ENCODE results near the gene YWHAB. TPM values are rescaled to one million over a fixed set of nuclear protein-coding genes. Genes with fewer than 3 reads are reported as not detected.

YWHAB gene
- total RNA-seq (100 to 1,000 TPM; 147 to 237 (median 210) TPM), polyA plus RNA-seq (100 to 1,000 TPM in 1 of 3 donors, 10 to 100 TPM in 2; 85.8 to 107 (median 96.7) TPM)
- long read RNA-seq, donor 1, transcript YWHAB-201 (6 exons, 3,049 nt) = major isoform, 78 of 144 reads
- long read RNA-seq, donor 1, transcript YWHAB-202 (7 exons, 3,109 nt) = minor isoform, 16 of 144 reads
- long read RNA-seq, donor 1, partial matches to known transcripts = 47 of 144 reads
- long read RNA-seq, donor 1, other reads (novel, unspliced or antisense) = 0 of 144 reads
- long read RNA-seq, donor 2, transcript YWHAB-202 (7 exons, 3,109 nt) = minor isoform, 10 of 314 reads
- long read RNA-seq, donor 2, transcript YWHAB-201 (6 exons, 3,049 nt) = major isoform, 85 of 314 reads
- long read RNA-seq, donor 2, partial matches to known transcripts = 219 of 314 reads
- long read RNA-seq, donor 2, other reads (novel, unspliced or antisense) = 0 of 314 reads

GRCh38 chr20:44885392-44886265 lies at the start of gene YWHAB:
Gene YWHAB (plus strand): TSS chr20:44885705. CDS start chr20:44901534, 15,829 bp downstream.
- Histone ChIP-seq H3K36me3 (peaks cover 0 to 15% (median 0%) of the 10 kb centered on the region in 6 donors), H3K4me3 (peak within 1 kb of the TSS; percentile 75 to 99 (median 80)), H3K27me3 (replicated peaks in 1 of 7) (no peaks in the 10 kb centered on the region), H3K4me1 (peaks cover 41 to 62% (median 54%) of the 10 kb centered on the region in 6 donors), H3K27ac (peak within 1 kb of the TSS; percentile 96 to 100 (median 99)), H3K9me3 (no peaks in the 10 kb centered on the region)
- WGBS, 5 donors = 0 to 1% (median 1%) methylated on average over 46 to 88 of the region's 88 CpGs
- peak; percentile 99 for DNase-seq
- intact Hi-C loops (cut with DNase I; ENCODE audit: low total_unique reads) = no loop called here
- TF ChIP-seq POLR2AphosphoS5 (IDR thresholded peaks at IDR 0.05) = peak; percentile 94 to 98 (median 95)
- TF ChIP-seq POLR2A (IDR thresholded peaks at IDR 0.05) = peak; percentile 19 to 55 (median 43)
- TF ChIP-seq, protein P1, sequence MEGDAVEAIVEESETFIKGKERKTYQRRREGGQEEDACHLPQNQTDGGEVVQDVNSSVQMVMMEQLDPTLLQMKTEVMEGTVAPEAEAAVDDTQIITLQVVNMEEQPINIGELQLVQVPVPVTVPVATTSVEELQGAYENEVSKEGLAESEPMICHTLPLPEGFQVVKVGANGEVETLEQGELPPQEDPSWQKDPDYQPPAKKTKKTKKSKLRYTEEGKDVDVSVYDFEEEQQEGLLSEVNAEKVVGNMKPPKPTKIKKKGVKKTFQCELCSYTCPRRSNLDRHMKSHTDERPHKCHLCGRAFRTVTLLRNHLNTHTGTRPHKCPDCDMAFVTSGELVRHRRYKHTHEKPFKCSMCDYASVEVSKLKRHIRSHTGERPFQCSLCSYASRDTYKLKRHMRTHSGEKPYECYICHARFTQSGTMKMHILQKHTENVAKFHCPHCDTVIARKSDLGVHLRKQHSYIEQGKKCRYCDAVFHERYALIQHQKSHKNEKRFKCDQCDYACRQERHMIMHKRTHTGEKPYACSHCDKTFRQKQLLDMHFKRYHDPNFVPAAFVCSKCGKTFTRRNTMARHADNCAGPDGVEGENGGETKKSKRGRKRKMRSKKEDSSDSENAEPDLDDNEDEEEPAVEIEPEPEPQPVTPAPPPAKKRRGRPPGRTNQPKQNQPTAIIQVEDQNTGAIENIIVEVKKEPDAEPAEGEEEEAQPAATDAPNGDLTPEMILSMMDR (IDR thresholded peaks at IDR 0.05 in 8 of 11, conservative IDR thresholded peaks at IDR 0.05 in 3 of 11) = peak in 6 of 11 experiments; percentile 11 to 43 (median 33)

GRCh38 chr20:44836601-44837120 lies 48.8 kb upstream of the YWHAB start:
- Histone ChIP-seq H3K36me3 (no peaks in the 10 kb centered on the region), H3K9me3 (peaks cover 0 to 7% (median 0%) of the 10 kb centered on the region in 8 donors), H3K4me3 (no peak overlapping the region), H3K27ac (no peak overlapping the region), H3K4me1 (no peaks in the 10 kb centered on the region), H3K27me3 (replicated peaks in 1 of 7) (peaks cover 0 to 30% (median 0%) of the 10 kb centered on the region in 7 donors)
- intact Hi-C loops (cut with DNase I; ENCODE audit: low total_unique reads) = no loop called here
- no peak for DNase-seq
- 84 to 91% (median 90%) methylated on average over 12 of the region's 12 CpGs for WGBS, 5 donors
- TF ChIP-seq POLR2AphosphoS5 (IDR thresholded peaks at IDR 0.05) (no peak), POLR2A (IDR thresholded peaks at IDR 0.05) (no peak)
- TF ChIP-seq, protein P1 (IDR thresholded peaks at IDR 0.05 in 8 of 11, conservative IDR thresholded peaks at IDR 0.05 in 3 of 11) = no peak

DNA sequence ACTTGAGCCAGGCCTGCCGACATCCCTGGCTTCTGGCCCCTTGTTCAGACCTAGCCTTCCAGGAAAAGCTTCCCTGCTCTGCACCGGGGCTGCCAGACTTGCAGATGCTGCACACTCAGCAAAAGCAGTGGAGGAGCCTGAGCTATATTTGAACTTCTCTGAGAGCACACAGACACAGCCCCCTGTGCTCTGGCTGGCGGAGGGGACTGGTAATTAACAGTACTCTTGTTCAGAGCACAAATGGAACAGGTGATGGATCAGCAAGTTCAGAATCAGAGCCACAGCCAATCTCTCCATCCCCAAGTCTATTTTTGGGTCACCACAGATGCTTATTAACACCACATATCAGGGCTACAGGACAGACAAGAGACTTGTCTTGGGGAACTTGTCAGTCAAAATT lies 47.6 kb upstream of the YWHAB start:
- Histone ChIP-seq H3K4me3 (no peak overlapping the region), H3K27ac (no peak overlapping the region), H3K4me1 (no peaks in the 10 kb centered on the region), H3K9me3 (peaks cover 0 to 7% (median 0%) of the 10 kb centered on the region in 8 donors), H3K27me3 (replicated peaks in 1 of 7) (peaks cover 0 to 31% (median 0%) of the 10 kb centered on the region in 7 donors), H3K36me3 (no peaks in the 10 kb centered on the region)
- TF ChIP-seq POLR2A (IDR thresholded peaks at IDR 0.05) (no peak), POLR2AphosphoS5 (IDR thresholded peaks at IDR 0.05) (no peak)
- TF ChIP-seq, protein P1 (IDR thresholded peaks at IDR 0.05 in 8 of 11, conservative IDR thresholded peaks at IDR 0.05 in 3 of 11) = no peak
- 51 to 74% (median 68%) methylated on average over 3 of the region's 3 CpGs for WGBS, 5 donors
- no peak for DNase-seq
- intact Hi-C loops (cut with DNase I; ENCODE audit: low total_unique reads) = no loop called here

Measured in spleen (tissue), 13 donors.